Cortex of kidney (tissue), 1 donor: ENCODE data around the gene POFUT2.
"Not testable (repeated sequence)": the region's sequence is repeated elsewhere in the genome, so short reads cannot be mapped to it uniquely, and the experiment has no call there.

Experiments
- DNase-seq: peaks from one replicate; lab custom pipeline; 2025; lab: John Stamatoyannopoulos, UW

The POFUT2 gene

GRCh38 chr21:45326169-45326851 lies 38.6 kb upstream of the POFUT2 start:
- no peak for DNase-seq

GRCh38 chr21:45325206-45326168 lies 37.8 kb upstream of the POFUT2 start:
- DNase-seq: no peak

GRCh38 chr21:45324489-45325205 lies 37.0 kb upstream of the POFUT2 start:
- DNase-seq: no peak

GRCh38 chr21:45323487-45324311 lies 36.0 kb upstream of the POFUT2 start:
- no peak for DNase-seq

GRCh38 chr21:45322960-45323461 lies 35.3 kb upstream of the POFUT2 start:
- DNase-seq: no peak

- no peak for DNase-seq
These were observed 34.7 kb upstream of the POFUT2 start for GRCh38 chr21:45322231-45322959.

GRCh38 chr21:45320261-45321025 lies 32.7 kb upstream of the POFUT2 start:
- DNase-seq: no peak

GRCh38 chr21:45319461-45320211 lies 31.9 kb upstream of the POFUT2 start:
- DNase-seq: no peak

GRCh38 chr21:45318556-45319404 lies 31.1 kb upstream of the POFUT2 start:
- no peak for DNase-seq

GRCh38 chr21:45318146-45318555 lies 30.5 kb upstream of the POFUT2 start:
- no peak for DNase-seq

GRCh38 chr21:45317398-45318145 lies 29.9 kb upstream of the POFUT2 start:
- no peak for DNase-seq

- no peak for DNase-seq
These were observed 29.2 kb upstream of the POFUT2 start for GRCh38 chr21:45316871-45317397.

- DNase-seq: not testable (repeated sequence)
These were observed 28.2 kb upstream of the POFUT2 start for GRCh38 chr21:45315676-45316470.

- no peak for DNase-seq
These were observed 26.0 kb upstream of the POFUT2 start for GRCh38 chr21:45313682-45314081.

GRCh38 chr21:45313015-45313414 lies 25.3 kb upstream of the POFUT2 start:
- no peak for DNase-seq

- DNase-seq: no peak
These were observed 24.6 kb upstream of the POFUT2 start for GRCh38 chr21:45312296-45312695.
